Vagina (tissue), 2 donors: ENCODE results near the gene PSD.

Experiments used
- CTCF ChIP-seq, 3 experiments: fragments of 450-650 bp in 2 of 3; fragments of 200-600 bp in 1 of 3; sonication (generic) in 1 of 3; IDR thresholded peaks; one replicate each; pipeline ENCODE4 v1.5.1; 2017 to 2019; ENCODE audit warnings: antibody characterized with exemption in 3 of 3, mild to moderate bottlenecking in 2 of 3, moderate library complexity in 2 of 3
- POLR2A ChIP-seq, 2 donors: fragments of 450-650 bp; IDR thresholded peaks; one replicate each; pipeline ENCODE4 v1.6.1; 2017; ENCODE audit warnings: antibody characterized with exemption in 2 of 2, mild to moderate bottlenecking in 2 of 2, moderate library complexity in 2 of 2
- POLR2AphosphoS5 ChIP-seq, 2 donors: sonication (generic); formaldehyde crosslinking; IDR thresholded peaks; one replicate each; pipeline ENCODE4 v1.9.0; 2017; ENCODE audit warnings: antibody characterized with exemption in 2 of 2, mild to moderate bottlenecking in 2 of 2, low read depth in 1 of 2; ENCODE audit not compliant: insufficient read depth in 1 of 2

GRCh38 chr10:102465466-102465865 is 46.9 kb upstream of the PSD start:
- TF ChIP-seq CTCF (IDR thresholded peaks at IDR 0.05) (no peak), POLR2A (IDR thresholded peaks at IDR 0.05) (no peak), POLR2AphosphoS5 (IDR thresholded peaks at IDR 0.05; ENCODE audit: insufficient read depth in 1 of 2, low read depth in 1 of 2) (no peak)
